Calu3 (cell line): ENCODE results near the gene SPON1. TPM values are rescaled to one million over a fixed set of nuclear protein-coding genes. Genes with fewer than 3 reads are reported as not detected.
"Not testable (repeated sequence)": the region's sequence is repeated elsewhere in the genome, so short reads cannot be mapped to it uniquely, and the experiment has no call there.

Experiments
- BruUV-seq: library from RNA; stranded (reverse); fragments of 400-500 nt; replicated peaks from 2 replicates; lab custom pipeline; 2021; lab: Mats Ljungman, UMichigan
- CTCF ChIA-PET: fragments of 300-600 bp; sonication (Branson Sonifier 250); formaldehyde crosslinking; loops from one replicate; lab custom pipeline; 2022; ENCODE audit warnings: antibody characterized with exemption; lab: Charles Lee
- DNase-seq: peaks from one replicate; pipeline ENCODE4 v3.0.0; 2022
- H3K27ac Mint-ChIP-seq: one replicate; pipeline ENCODE4 v1.8.0; 2022; ENCODE audit warnings: mixed read lengths; ENCODE audit not compliant: unreplicated experiment
- H3K27me3 Mint-ChIP-seq: one replicate; pipeline ENCODE4 v1.8.0; 2022; ENCODE audit warnings: mixed read lengths; ENCODE audit not compliant: unreplicated experiment
- H3K36me3 Mint-ChIP-seq: one replicate; pipeline ENCODE4 v1.8.0; 2022; ENCODE audit warnings: mild to moderate bottlenecking, moderate library complexity, mixed read lengths; ENCODE audit not compliant: insufficient read depth, unreplicated experiment
- H3K4me1 Mint-ChIP-seq: one replicate; pipeline ENCODE4 v1.8.0; 2022; ENCODE audit warnings: mild to moderate bottlenecking, low read depth, mixed read lengths; ENCODE audit not compliant: unreplicated experiment
- H3K4me3 Mint-ChIP-seq: one replicate; pipeline ENCODE4 v1.8.0; 2022; ENCODE audit warnings: mild to moderate bottlenecking, low read depth, moderate library complexity, mixed read lengths; ENCODE audit not compliant: unreplicated experiment
- H3K9me3 Mint-ChIP-seq: one replicate; pipeline ENCODE4 v1.8.0; 2022; ENCODE audit warnings: low read depth, mixed read lengths; ENCODE audit not compliant: unreplicated experiment
- CTCF ChIP-seq: fragments of 200-600 bp; IDR thresholded peaks from one replicate; pipeline ENCODE4 v1.8.0; 2022; ENCODE audit warnings: antibody characterized with exemption; ENCODE audit not compliant: unreplicated experiment
- intact Hi-C: fragments of 100-400 bp; cut with micrococcal nuclease; formaldehyde crosslinking; loops from one replicate; pipeline ENCODE4 v1.10.0; 2022; ENCODE audit not compliant: unreplicated experiment
- total RNA-seq: library from RNA; stranded (reverse); gene quantifications from 2 replicates; pipeline ENCODE4 v1.2.3, GENCODE V29; 2022

Gene SPON1
- total RNA-seq, 1 experiment from 2014 or later = not detected

GRCh38 chr11:13931356-13931755 lies 31.2 kb upstream of the SPON1 start:
- H3K36me3 Mint-ChIP-seq = no peaks in the 10 kb centered on the region
- no peak for TF ChIP-seq CTCF
- DNase-seq = no peak
- peaks cover 11% of the 10 kb centered on the region for H3K4me1 Mint-ChIP-seq
- no TSS peak for BruUV-seq
- H3K4me3 Mint-ChIP-seq = no peak overlapping the region
- no peak overlapping the region for H3K27ac Mint-ChIP-seq
- no peaks in the 10 kb centered on the region for H3K9me3 Mint-ChIP-seq
- CTCF ChIA-PET = no interaction called here
- intact Hi-C loops = no loop called here
- no peaks in the 10 kb centered on the region for H3K27me3 Mint-ChIP-seq

- H3K36me3 Mint-ChIP-seq, H3K27me3 Mint-ChIP-seq, CTCF ChIA-PET, BruUV-seq, H3K4me1 Mint-ChIP-seq, DNase-seq, intact Hi-C loops, H3K9me3 Mint-ChIP-seq, H3K27ac Mint-ChIP-seq, H3K4me3 Mint-ChIP-seq: not testable (repeated sequence)
Observed at GRCh38 chr11:13937154-13937553, 25.4 kb upstream of the SPON1 start.

- H3K36me3 Mint-ChIP-seq, H3K27me3 Mint-ChIP-seq, intact Hi-C loops, H3K9me3 Mint-ChIP-seq, BruUV-seq, H3K4me1 Mint-ChIP-seq, DNase-seq, H3K4me3 Mint-ChIP-seq, H3K27ac Mint-ChIP-seq, CTCF ChIA-PET: not testable (repeated sequence)
Observed at GRCh38 chr11:13938829-13939228, 23.7 kb upstream of the SPON1 start.

GRCh38 chr11:13939961-13940906 lies 22.3 kb upstream of the SPON1 start:
- Mint-ChIP-seq H3K4me3 (no peak overlapping the region), H3K36me3 (no peaks in the 10 kb centered on the region), H3K27me3 (no peaks in the 10 kb centered on the region), H3K9me3 (peaks cover 2% of the 10 kb centered on the region), H3K4me1 (no peaks in the 10 kb centered on the region), H3K27ac (no peak overlapping the region)
- intact Hi-C loops = no loop called here
- no peak for TF ChIP-seq CTCF
- CTCF ChIA-PET = no interaction called here
- DNase-seq = no peak
- BruUV-seq = no TSS peak

- H3K9me3 Mint-ChIP-seq = peaks cover 2% of the 10 kb centered on the region
- H3K27ac Mint-ChIP-seq = no peak overlapping the region
- no peaks in the 10 kb centered on the region for H3K4me1 Mint-ChIP-seq
- no peak for DNase-seq
- CTCF ChIA-PET = no interaction called here
- intact Hi-C loops = no loop called here
- no peaks in the 10 kb centered on the region for H3K27me3 Mint-ChIP-seq
- H3K36me3 Mint-ChIP-seq = no peaks in the 10 kb centered on the region
- TF ChIP-seq CTCF = no peak
- H3K4me3 Mint-ChIP-seq = no peak overlapping the region
- no TSS peak for BruUV-seq
Observed at GRCh38 chr11:13940907-13941256, 21.6 kb upstream of the SPON1 start.
